Sigmoid colon (tissue), 7 donors: ENCODE measurements around the gene PPP1R3D. TPM values are rescaled to one million over a fixed set of nuclear protein-coding genes. Genes with fewer than 3 reads are reported as not detected.
A peak's percentile ranks its signal among the peaks of the same experiment; 100 is the strongest.

Experiments used
- DNase-seq: peaks from one replicate; pipeline ENCODE4 v3.0.0-alpha.2; 2019
- H3K27ac ChIP-seq, 4 donors: fragments of 200-600 bp; sonication (generic); one replicate each; pipeline ENCODE4 v1.5.1; 2016 to 2019; ENCODE audit warnings: mild to moderate bottlenecking in 1 of 4
- H3K27me3 ChIP-seq, 3 donors: fragments of 200-600 bp; sonication (generic); one replicate each; pipeline ENCODE4 v1.5.1; 2019; ENCODE audit warnings: mild to moderate bottlenecking in 1 of 3
- H3K36me3 ChIP-seq, 4 donors: fragments of 200-600 bp; sonication (generic); one replicate each; pipeline ENCODE4 v1.5.1; 2016 to 2019
- H3K4me1 ChIP-seq, 4 donors: fragments of 200-600 bp; sonication (generic); one replicate each; pipeline ENCODE4 v1.5.1; 2017 to 2019
- H3K4me3 ChIP-seq, 4 donors: fragments of 200-600 bp; sonication (generic); one replicate each; pipeline ENCODE4 v1.5.1; 2017 to 2019; ENCODE audit warnings: mild to moderate bottlenecking in 2 of 4, moderate library complexity in 1 of 4
- H3K9me3 ChIP-seq, 4 donors: fragments of 200-600 bp in 3 of 4; sonication (generic) in 3 of 4; one replicate each; pipeline versions ENCODE4 v1.5.1 to v1.6.1; 2013 to 2019
- EP300 ChIP-seq, 4 donors: sonication (generic); formaldehyde crosslinking; IDR thresholded peaks; one replicate each; pipeline ENCODE4 v1.6.1; 2017; ENCODE audit warnings: antibody characterized with exemption in 4 of 4
- POLR2A ChIP-seq, 2 donors: fragments of 450-650 bp; IDR thresholded peaks; one replicate each; pipeline ENCODE4 v1.6.1; 2016; ENCODE audit warnings: antibody characterized with exemption in 2 of 2, mild to moderate bottlenecking in 2 of 2, moderate library complexity in 2 of 2
- POLR2AphosphoS5 ChIP-seq, 4 donors: sonication (generic); formaldehyde crosslinking; IDR thresholded peaks; one replicate each; pipeline ENCODE4 v1.6.1; 2017; ENCODE audit warnings: antibody characterized with exemption in 4 of 4
- WGBS, 2 donors: extraction: QIAGEN DNeasy Blood & Tissue Kit; methylation state at CpG; one replicate each; pipeline ENCODE4 v1.1.7; 2013; 5-methylcytosine and 5-hydroxymethylcytosine counted together
- intact Hi-C: fragments of 100-400 bp; cut with DNase I; formaldehyde crosslinking; loops from one replicate; pipeline ENCODE4 v1.15.1; 2023
- polyA plus RNA-seq, 3 donors: library from polyadenylated mRNA; stranded (reverse); fragments of 200-250 nt; gene quantifications; one replicate each; pipeline ENCODE4 v1.2.3, GENCODE V29; 2013
- total RNA-seq, 4 donors: library from RNA; depleted of rRNA; stranded (reverse); fragments of >200 nt; gene quantifications; one replicate each; pipeline ENCODE4 v1.1.0, GENCODE V29; 2016
- TF ChIP-seq, protein P1 (sequence below), 4 experiments: fragments of 450-650 bp in 3 of 4; fragments of 200-600 bp in 1 of 4; IDR thresholded peaks; one replicate each; pipeline ENCODE4 v1.5.1; 2016 to 2019; ENCODE audit warnings: antibody characterized with exemption in 4 of 4, mild to moderate bottlenecking in 3 of 4, moderate library complexity in 2 of 4
- donor health status: healthy with polysubstance abuse.
- donor health status: Bipolar disorder and iron deficiency.
- donor health status: healthy.

PPP1R3D gene
- total and polyA plus RNA-seq, 7 donors: 2.4 to 9.5 (median 5.3) TPM

- Histone ChIP-seq H3K27ac (no peak overlapping the region), H3K4me1 (peaks cover 0 to 25% (median 21%) of the 10 kb centered on the region in 4 donors), H3K36me3 (no peaks in the 10 kb centered on the region), H3K9me3 (no peaks in the 10 kb centered on the region), H3K4me3 (peak overlapping the region in 3 of 4 donors; percentile 62 to 82 (median 68)), H3K27me3 (no peaks in the 10 kb centered on the region)
- whole genome bisulfite sequencing, 2 donors: 89 to 93% methylated on average over 72 of the region's 72 CpGs
- no peak for DNase-seq
- TF ChIP-seq POLR2AphosphoS5 (IDR thresholded peaks at IDR 0.05) (no peak), EP300 (IDR thresholded peaks at IDR 0.05) (no peak), POLR2A (IDR thresholded peaks at IDR 0.05) (no peak)
- TF ChIP-seq, protein P1, sequence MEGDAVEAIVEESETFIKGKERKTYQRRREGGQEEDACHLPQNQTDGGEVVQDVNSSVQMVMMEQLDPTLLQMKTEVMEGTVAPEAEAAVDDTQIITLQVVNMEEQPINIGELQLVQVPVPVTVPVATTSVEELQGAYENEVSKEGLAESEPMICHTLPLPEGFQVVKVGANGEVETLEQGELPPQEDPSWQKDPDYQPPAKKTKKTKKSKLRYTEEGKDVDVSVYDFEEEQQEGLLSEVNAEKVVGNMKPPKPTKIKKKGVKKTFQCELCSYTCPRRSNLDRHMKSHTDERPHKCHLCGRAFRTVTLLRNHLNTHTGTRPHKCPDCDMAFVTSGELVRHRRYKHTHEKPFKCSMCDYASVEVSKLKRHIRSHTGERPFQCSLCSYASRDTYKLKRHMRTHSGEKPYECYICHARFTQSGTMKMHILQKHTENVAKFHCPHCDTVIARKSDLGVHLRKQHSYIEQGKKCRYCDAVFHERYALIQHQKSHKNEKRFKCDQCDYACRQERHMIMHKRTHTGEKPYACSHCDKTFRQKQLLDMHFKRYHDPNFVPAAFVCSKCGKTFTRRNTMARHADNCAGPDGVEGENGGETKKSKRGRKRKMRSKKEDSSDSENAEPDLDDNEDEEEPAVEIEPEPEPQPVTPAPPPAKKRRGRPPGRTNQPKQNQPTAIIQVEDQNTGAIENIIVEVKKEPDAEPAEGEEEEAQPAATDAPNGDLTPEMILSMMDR (IDR thresholded peaks at IDR 0.05): no peak
- intact Hi-C loops: no loop called here
Observed at GRCh38 chr20:59932616-59933295, 7.3 kb downstream of the PPP1R3D start.

DNA sequence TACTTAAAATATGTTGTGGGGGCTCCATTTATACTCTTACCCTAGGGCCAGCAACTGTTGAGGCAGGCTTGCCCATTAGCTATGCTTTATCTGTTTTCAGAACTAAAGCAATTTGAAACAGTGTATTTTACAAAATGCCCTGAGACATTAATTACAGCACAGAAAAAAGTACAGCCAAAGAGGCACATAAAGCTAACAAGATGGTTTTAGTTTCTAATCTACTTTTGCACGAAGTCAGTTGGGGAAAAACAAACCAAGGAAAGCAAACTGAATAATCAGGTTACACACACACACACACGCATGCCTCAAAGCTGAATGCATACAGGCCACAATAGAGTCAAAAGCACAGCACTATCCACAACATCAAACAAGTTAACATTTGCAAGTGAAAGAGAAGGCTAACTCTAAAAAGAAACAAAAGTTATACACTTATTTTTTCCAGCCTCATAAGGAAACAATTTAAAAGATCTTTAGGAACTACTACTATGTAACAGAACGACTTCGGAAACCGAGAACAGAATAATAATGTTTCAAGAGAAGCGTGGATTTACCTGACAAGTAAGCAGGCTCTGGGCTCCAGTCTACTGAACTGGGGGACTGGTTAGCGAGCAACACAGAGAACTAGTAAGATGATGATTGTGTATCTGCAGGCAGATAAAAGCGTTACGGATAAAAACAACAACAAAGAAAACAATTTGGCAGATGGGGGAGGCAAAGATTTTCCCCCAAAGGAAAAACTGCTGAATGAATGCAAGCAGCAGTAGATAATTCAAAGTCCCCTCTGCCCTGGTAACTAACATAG, 8.4 kb downstream of the PPP1R3D start:
- H3K27ac ChIP-seq: no peak overlapping the region
- H3K4me1 ChIP-seq: peaks cover 0 to 17% (median 12%) of the 10 kb centered on the region in 4 donors
- no peak for DNase-seq
- no peaks in the 10 kb centered on the region for H3K36me3 ChIP-seq
- TF ChIP-seq, protein P1 (IDR thresholded peaks at IDR 0.05): no peak
- no peak for TF ChIP-seq POLR2AphosphoS5 (IDR thresholded peaks at IDR 0.05)
- no peaks in the 10 kb centered on the region for H3K27me3 ChIP-seq
- H3K4me3 ChIP-seq: no peak overlapping the region
- intact Hi-C loops: no loop called here
- H3K9me3 ChIP-seq: no peaks in the 10 kb centered on the region
- 84 to 86% methylated on average over 9 of the region's 9 CpGs for WGBS, 2 donors

- no peak overlapping the region for H3K27ac ChIP-seq
- TF ChIP-seq POLR2A (IDR thresholded peaks at IDR 0.05): no peak
- no peak for TF ChIP-seq POLR2AphosphoS5 (IDR thresholded peaks at IDR 0.05)
- TF ChIP-seq, protein P1 (IDR thresholded peaks at IDR 0.05): no peak
- TF ChIP-seq EP300 (IDR thresholded peaks at IDR 0.05): no peak
Observed at GRCh38 chr20:59925899-59926298, 14.2 kb downstream of the PPP1R3D start.

DNA sequence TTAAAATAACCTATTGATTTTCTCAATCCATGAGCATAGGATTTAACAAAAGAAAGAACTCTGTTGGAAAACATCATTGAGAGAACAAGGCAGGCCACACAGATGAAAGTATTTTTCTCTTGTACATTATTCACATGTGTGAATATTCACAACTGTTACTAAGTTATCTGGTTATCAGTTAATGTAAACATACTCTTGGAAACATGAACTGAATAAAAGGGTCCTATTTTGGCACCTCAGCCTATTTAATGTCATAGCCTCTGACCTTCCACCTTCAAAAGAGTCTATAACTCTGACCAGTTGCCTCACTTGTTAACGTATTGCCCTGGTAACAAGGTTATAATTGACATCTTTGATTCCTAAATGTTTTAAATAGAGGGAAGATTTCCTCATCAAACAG, 14.7 kb downstream of the PPP1R3D start:
- no peaks in the 10 kb centered on the region for H3K36me3 ChIP-seq
- no peaks in the 10 kb centered on the region for H3K9me3 ChIP-seq
- H3K4me1 ChIP-seq: peaks cover 0 to 4% (median 0%) of the 10 kb centered on the region in 4 donors
- WGBS, 2 donors: 24 to 72% methylated on average over 1 of the region's 1 CpG
- H3K4me3 ChIP-seq: no peak overlapping the region
- intact Hi-C loops: no loop called here
- H3K27me3 ChIP-seq: no peaks in the 10 kb centered on the region
- no peak overlapping the region for H3K27ac ChIP-seq
- TF ChIP-seq EP300 (IDR thresholded peaks at IDR 0.05) (no peak), POLR2A (IDR thresholded peaks at IDR 0.05) (no peak)
- TF ChIP-seq, protein P1 (IDR thresholded peaks at IDR 0.05): no peak
- DNase-seq: no peak

More at GRCh38 chr20:59925899-59926298, 14.2 kb downstream of the PPP1R3D start:
- peaks cover 0 to 4% (median 0%) of the 10 kb centered on the region in 4 donors for H3K4me1 ChIP-seq
- no peak for DNase-seq
- no peaks in the 10 kb centered on the region for H3K9me3 ChIP-seq
- no peaks in the 10 kb centered on the region for H3K36me3 ChIP-seq
- no peak overlapping the region for H3K4me3 ChIP-seq
- intact Hi-C loops: no loop called here
- no peaks in the 10 kb centered on the region for H3K27me3 ChIP-seq
